ENCODE results near the gene CELF1. TPM values are rescaled to one million over a fixed set of nuclear protein-coding genes. Genes with fewer than 3 reads are reported as not detected.
A peak's percentile ranks its signal among the peaks of the same experiment; 100 is the strongest.

The CELF1 gene
- total and polyA plus RNA-seq, 2 of the 13 experiments (the other 11 are each of a cell fraction or from before 2014, with no cell fraction given), result 69.0 to 80.1 TPM

GRCh38 chr11:47552566-47553405 is at the start of gene CELF1 (continued):
- TF ChIP-seq, protein P1, sequence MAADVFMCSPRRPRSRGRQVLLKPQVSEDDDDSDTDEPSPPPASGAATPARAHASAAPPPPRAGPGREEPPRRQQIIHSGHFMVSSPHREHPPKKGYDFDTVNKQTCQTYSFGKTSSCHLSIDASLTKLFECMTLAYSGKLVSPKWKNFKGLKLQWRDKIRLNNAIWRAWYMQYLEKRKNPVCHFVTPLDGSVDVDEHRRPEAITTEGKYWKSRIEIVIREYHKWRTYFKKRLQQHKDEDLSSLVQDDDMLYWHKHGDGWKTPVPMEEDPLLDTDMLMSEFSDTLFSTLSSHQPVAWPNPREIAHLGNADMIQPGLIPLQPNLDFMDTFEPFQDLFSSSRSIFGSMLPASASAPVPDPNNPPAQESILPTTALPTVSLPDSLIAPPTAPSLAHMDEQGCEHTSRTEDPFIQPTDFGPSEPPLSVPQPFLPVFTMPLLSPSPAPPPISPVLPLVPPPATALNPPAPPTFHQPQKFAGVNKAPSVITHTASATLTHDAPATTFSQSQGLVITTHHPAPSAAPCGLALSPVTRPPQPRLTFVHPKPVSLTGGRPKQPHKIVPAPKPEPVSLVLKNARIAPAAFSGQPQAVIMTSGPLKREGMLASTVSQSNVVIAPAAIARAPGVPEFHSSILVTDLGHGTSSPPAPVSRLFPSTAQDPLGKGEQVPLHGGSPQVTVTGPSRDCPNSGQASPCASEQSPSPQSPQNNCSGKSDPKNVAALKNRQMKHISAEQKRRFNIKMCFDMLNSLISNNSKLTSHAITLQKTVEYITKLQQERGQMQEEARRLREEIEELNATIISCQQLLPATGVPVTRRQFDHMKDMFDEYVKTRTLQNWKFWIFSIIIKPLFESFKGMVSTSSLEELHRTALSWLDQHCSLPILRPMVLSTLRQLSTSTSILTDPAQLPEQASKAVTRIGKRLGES (CRISPR knock-in tag; IDR thresholded peaks at IDR 0.05; ENCODE audit: borderline replicate concordance), result no peak; the same call in 1 of the 2 replicates
- TF ChIP-seq ZBTB20 (CRISPR knock-in tag; IDR thresholded peaks at IDR 0.05; ENCODE audit: borderline replicate concordance, low read depth) (peak; percentile 40; the same call in 1 of the 2 replicates), ZNF768 (CRISPR knock-in tag; IDR thresholded peaks at IDR 0.05) (peak; percentile 44; the same call in 1 of the 2 replicates), ZNF770 (CRISPR knock-in tag; IDR thresholded peaks at IDR 0.05) (peak; percentile 63), TEAD3 (CRISPR knock-in tag; optimal IDR thresholded peaks at IDR 0.05; ENCODE audit: borderline replicate concordance) (no peak), SPEN (CRISPR knock-in tag; IDR thresholded peaks at IDR 0.05; ENCODE audit: low read depth) (peak; percentile 74; the same call in 1 of the 2 replicates), POLR2G (IDR thresholded peaks at IDR 0.05; ENCODE audit: low read depth, low read length) (peak; percentile 83), MIXL1 (CRISPR knock-in tag; IDR thresholded peaks at IDR 0.05) (peak; percentile 13; the same call in 1 of the 2 replicates), JARID2 (CRISPR knock-in tag; IDR thresholded peaks at IDR 0.05; ENCODE audit: insufficient replicate concordance) (no peak), RBAK (CRISPR knock-in tag; IDR thresholded peaks at IDR 0.05) (no peak), THAP9 (CRISPR knock-in tag; IDR thresholded peaks at IDR 0.05; ENCODE audit: borderline replicate concordance) (peak; percentile 24; the same call in 1 of the 2 replicates), MYC (CRISPR knock-in tag; IDR thresholded peaks at IDR 0.05; ENCODE audit: borderline replicate concordance) (peak; percentile 83), CBX1 (IDR thresholded peaks at IDR 0.05; ENCODE audit: low read depth) (peak; percentile 63)
- TF ChIP-seq, protein P2, sequence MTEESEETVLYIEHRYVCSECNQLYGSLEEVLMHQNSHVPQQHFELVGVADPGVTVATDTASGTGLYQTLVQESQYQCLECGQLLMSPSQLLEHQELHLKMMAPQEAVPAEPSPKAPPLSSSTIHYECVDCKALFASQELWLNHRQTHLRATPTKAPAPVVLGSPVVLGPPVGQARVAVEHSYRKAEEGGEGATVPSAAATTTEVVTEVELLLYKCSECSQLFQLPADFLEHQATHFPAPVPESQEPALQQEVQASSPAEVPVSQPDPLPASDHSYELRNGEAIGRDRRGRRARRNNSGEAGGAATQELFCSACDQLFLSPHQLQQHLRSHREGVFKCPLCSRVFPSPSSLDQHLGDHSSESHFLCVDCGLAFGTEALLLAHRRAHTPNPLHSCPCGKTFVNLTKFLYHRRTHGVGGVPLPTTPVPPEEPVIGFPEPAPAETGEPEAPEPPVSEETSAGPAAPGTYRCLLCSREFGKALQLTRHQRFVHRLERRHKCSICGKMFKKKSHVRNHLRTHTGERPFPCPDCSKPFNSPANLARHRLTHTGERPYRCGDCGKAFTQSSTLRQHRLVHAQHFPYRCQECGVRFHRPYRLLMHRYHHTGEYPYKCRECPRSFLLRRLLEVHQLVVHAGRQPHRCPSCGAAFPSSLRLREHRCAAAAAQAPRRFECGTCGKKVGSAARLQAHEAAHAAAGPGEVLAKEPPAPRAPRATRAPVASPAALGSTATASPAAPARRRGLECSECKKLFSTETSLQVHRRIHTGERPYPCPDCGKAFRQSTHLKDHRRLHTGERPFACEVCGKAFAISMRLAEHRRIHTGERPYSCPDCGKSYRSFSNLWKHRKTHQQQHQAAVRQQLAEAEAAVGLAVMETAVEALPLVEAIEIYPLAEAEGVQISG (CRISPR knock-in tag; IDR thresholded peaks at IDR 0.05), result peak; percentile 98
- TF ChIP-seq, protein P3, sequence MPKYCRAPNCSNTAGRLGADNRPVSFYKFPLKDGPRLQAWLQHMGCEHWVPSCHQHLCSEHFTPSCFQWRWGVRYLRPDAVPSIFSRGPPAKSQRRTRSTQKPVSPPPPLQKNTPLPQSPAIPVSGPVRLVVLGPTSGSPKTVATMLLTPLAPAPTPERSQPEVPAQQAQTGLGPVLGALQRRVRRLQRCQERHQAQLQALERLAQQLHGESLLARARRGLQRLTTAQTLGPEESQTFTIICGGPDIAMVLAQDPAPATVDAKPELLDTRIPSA (CRISPR knock-in tag; IDR thresholded peaks at IDR 0.05; ENCODE audit: borderline replicate concordance), result no peak; the same call in 1 of the 2 replicates
